Measurements from ENCODE around the gene HNMT. TPM values are rescaled to one million over a fixed set of nuclear protein-coding genes. Genes with fewer than 3 reads are reported as not detected.

The HNMT gene
- total and polyA plus RNA-seq, 2 of the 8 experiments (the other 6 are each of a cell fraction or from before 2014, with no cell fraction given): 1.6 to 3.6 TPM

DNA sequence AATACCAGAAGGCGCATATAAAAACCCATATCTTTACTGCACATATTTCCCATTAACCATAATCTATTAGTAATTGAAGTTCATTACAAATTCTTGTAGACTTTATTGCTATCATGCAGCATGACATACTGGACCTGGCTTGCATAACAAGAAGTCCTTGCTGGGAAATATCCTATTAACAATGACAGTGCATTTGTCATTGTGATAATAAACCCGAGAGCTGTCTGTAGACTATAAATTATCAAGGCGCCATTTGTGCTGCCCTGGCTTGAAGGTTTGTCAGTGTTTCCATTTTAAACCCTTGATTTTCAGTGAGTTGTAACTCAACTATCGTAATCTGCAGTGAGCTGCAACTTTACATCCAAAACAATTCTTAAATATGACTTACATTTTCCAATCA lies 59.0 kb downstream of the HNMT start:
- H3K36me3 ChIP-seq (ENCODE audit: control insufficient read depth in 2 of 4, insufficient read depth in 4 of 4, low read length in 3 of 4): no peaks in the 10 kb centered on the region
- no peak overlapping the region for H3K56ac ChIP-seq (replicated peaks; ENCODE audit: insufficient read length, low read depth, low read length)
- H3K18ac ChIP-seq (ENCODE audit: extremely low read depth, low read length): no peak overlapping the region
- no peak overlapping the region for H2BK12ac ChIP-seq (ENCODE audit: low read depth, low read length)
- no peaks in the 10 kb centered on the region for H4K20me1 ChIP-seq (replicated peaks in 1 of 2; ENCODE audit: control insufficient read depth in 1 of 2, insufficient read depth in 2 of 2, low read length in 2 of 2)
- no peaks in the 10 kb centered on the region for H3K79me2 ChIP-seq (ENCODE audit: control insufficient read depth in 1 of 2, insufficient read depth in 2 of 2, low read length in 2 of 2)
- H3K4ac ChIP-seq (replicated peaks; ENCODE audit: insufficient read length, low read depth, low read length): no peak overlapping the region
- no peak overlapping the region for H2AK5ac ChIP-seq (ENCODE audit: low read depth, low read length)
- H3K27ac ChIP-seq (ENCODE audit: low read depth, low read length): no peak overlapping the region
- no peak overlapping the region for H2BK120ac ChIP-seq (replicated peaks; ENCODE audit: low read depth, low read length)
- H3K4me3 ChIP-seq (ENCODE audit: extremely low read depth in 1 of 4, insufficient read depth in 2 of 4, low read depth in 3 of 4, low read length in 4 of 4): no peak overlapping the region
- H3K9me3 ChIP-seq (ENCODE audit: insufficient read depth in 2 of 2, low read depth in 1 of 2, low read length in 1 of 2): no peaks in the 10 kb centered on the region
- no peak for DNase-seq (ENCODE audit: low read depth in 1 of 2, low spot score in 2 of 2)
- H3K9ac ChIP-seq (replicated peaks in 1 of 4; ENCODE audit: extremely low read depth in 1 of 4, low read depth in 3 of 4, low read length in 3 of 4): no peak overlapping the region
- no peak overlapping the region for H2BK5ac ChIP-seq (ENCODE audit: low read depth, low read length)
- POLR2A ChIA-PET (ENCODE audit: partially characterized antibody): no interaction called here
- no peaks in the 10 kb centered on the region for H3K79me1 ChIP-seq (ENCODE audit: low read depth, low read length)
- H4K5ac ChIP-seq (ENCODE audit: insufficient read length, low read depth, low read length): no peak overlapping the region
- 90% methylated on average over 4 of the region's 4 CpGs; no CpG with 5 or more reads in 1 of the 2 experiments for WGBS, 2 experiments (ENCODE audit: extremely low coverage in 1 of 2, insufficient coverage in 1 of 2, insufficient read length in 1 of 2, insufficient replicate concordance in 2 of 2, low coverage in 1 of 2, low lambda C conversion rate in 2 of 2, missing lambda C conversion rate in 1 of 2)
- no peak overlapping the region for H3K14ac ChIP-seq (ENCODE audit: insufficient read length)
- H4K91ac ChIP-seq (replicated peaks; ENCODE audit: insufficient read length, low read length): no peak overlapping the region
- TF ChIP-seq KDM4A (IDR thresholded peaks at IDR 0.05; ENCODE audit: low read depth, low read length, severe bottlenecking) (no peak), POLR2AphosphoS5 (IDR thresholded peaks at IDR 0.05; ENCODE audit: low read depth, low read length) (no peak), ZNF274 (IDR thresholded peaks at IDR 0.05; ENCODE audit: borderline replicate concordance, extremely low read depth, low read length) (no peak), SP2 (IDR thresholded peaks at IDR 0.05; ENCODE audit: low read length) (no peak), BRCA1 (IDR thresholded peaks at IDR 0.05; ENCODE audit: low read depth, low read length) (no peak)
- TF ChIP-seq, protein P1, sequence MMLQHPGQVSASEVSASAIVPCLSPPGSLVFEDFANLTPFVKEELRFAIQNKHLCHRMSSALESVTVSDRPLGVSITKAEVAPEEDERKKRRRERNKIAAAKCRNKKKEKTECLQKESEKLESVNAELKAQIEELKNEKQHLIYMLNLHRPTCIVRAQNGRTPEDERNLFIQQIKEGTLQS (IDR thresholded peaks at IDR 0.05; ENCODE audit: insufficient read depth, low read depth, low read length): no peak
- H2AFZ ChIP-seq (ENCODE audit: low read length): no peak overlapping the region
- no peak for FAIRE-seq
- no peaks in the 10 kb centered on the region for H3K23me2 ChIP-seq (ENCODE audit: low read depth, low read length)
- CTCF ChIA-PET (ENCODE audit: partially characterized antibody): interaction anchor here (4.3 kb wide), 1 partner anchor 9 kb away, joined by 12 read pairs; no protein-coding TSS in a partner anchor
- H2BK20ac ChIP-seq (ENCODE audit: low read length): no peak overlapping the region
- no peak overlapping the region for H3K4me2 ChIP-seq (ENCODE audit: insufficient read depth in 1 of 2, low read depth in 2 of 2, low read length in 2 of 2)
- H3K27me3 ChIP-seq (replicated peaks in 1 of 4; ENCODE audit: control insufficient read depth in 3 of 4, extremely low read depth in 1 of 4, insufficient read depth in 3 of 4, low read length in 3 of 4): no peaks in the 10 kb centered on the region
- no peak overlapping the region for H4K8ac ChIP-seq (ENCODE audit: extremely low read depth, insufficient read depth, low read length)
- no peak overlapping the region for H3K23ac ChIP-seq (ENCODE audit: insufficient read length)
- H3K4me1 ChIP-seq (replicated peaks in 1 of 4; ENCODE audit: control insufficient read depth in 3 of 4, insufficient read depth in 4 of 4, low read length in 3 of 4): peaks cover 0 to 2% (median under 1%) of the 10 kb centered on the region in 4 experiments; a peak in 2 of 7 replicates
- H2BK15ac ChIP-seq (ENCODE audit: low read length): no peak overlapping the region
